ENCODE results near the gene SLBP.
"Not testable (repeated sequence)": the region's sequence is repeated elsewhere in the genome, so short reads cannot be mapped to it uniquely, and the experiment has no call there.

SLBP gene

GRCh38 chr4:1673671-1674070, 38.4 kb downstream of the SLBP start:
- Histone ChIP-seq H3K27ac (no peak overlapping the region), H3K36me3 (ENCODE audit: control insufficient read depth, insufficient read depth, low read length) (no peaks in the 10 kb centered on the region), H3K4me2 (ENCODE audit: low read length) (no peak overlapping the region), H3K79me2 (no peaks in the 10 kb centered on the region), H3K27me3 (ENCODE audit: control insufficient read depth, insufficient read depth, low read length) (no peaks in the 10 kb centered on the region), H2AFZ (no peak overlapping the region), H3K4me3 (ENCODE audit: low read depth, low read length) (no peak overlapping the region), H3K9ac (no peak overlapping the region), H3K9me3 (ENCODE audit: control insufficient read depth, low read length) (no peaks in the 10 kb centered on the region), H3K4me1 (no peaks in the 10 kb centered on the region)
- no peak for TF ChIP-seq CTCF (IDR thresholded peaks at IDR 0.05)

- not testable (repeated sequence) for H3K27me3 ChIP-seq (ENCODE audit: control insufficient read depth, insufficient read depth, low read length); H3K36me3 ChIP-seq (ENCODE audit: control insufficient read depth, insufficient read depth, low read length); H3K9ac ChIP-seq; H3K79me2 ChIP-seq; H3K4me3 ChIP-seq (ENCODE audit: low read depth, low read length); H3K4me2 ChIP-seq (ENCODE audit: low read length); H2AFZ ChIP-seq; H3K27ac ChIP-seq; H3K4me1 ChIP-seq; H3K9me3 ChIP-seq (ENCODE audit: control insufficient read depth, low read length)
Observed at GRCh38 chr4:1671011-1671410, 41.1 kb downstream of the SLBP start.

GRCh38 chr4:1670279-1670678, 41.8 kb downstream of the SLBP start:
- Histone ChIP-seq H3K4me1 (no peaks in the 10 kb centered on the region), H3K4me2 (ENCODE audit: low read length) (no peak overlapping the region), H3K36me3 (ENCODE audit: control insufficient read depth, insufficient read depth, low read length) (no peaks in the 10 kb centered on the region), H3K79me2 (no peaks in the 10 kb centered on the region), H2AFZ (no peak overlapping the region), H3K27ac (no peak overlapping the region), H3K9me3 (ENCODE audit: control insufficient read depth, low read length) (no peaks in the 10 kb centered on the region), H3K4me3 (ENCODE audit: low read depth, low read length) (no peak overlapping the region), H3K9ac (no peak overlapping the region), H3K27me3 (ENCODE audit: control insufficient read depth, insufficient read depth, low read length) (no peaks in the 10 kb centered on the region)
- TF ChIP-seq CTCF (IDR thresholded peaks at IDR 0.05): no peak

- no peaks in the 10 kb centered on the region for H3K4me1 ChIP-seq
- TF ChIP-seq CTCF (IDR thresholded peaks at IDR 0.05): no peak
- no peak overlapping the region for H3K27ac ChIP-seq
- no peak overlapping the region for H3K9ac ChIP-seq
- H3K79me2 ChIP-seq: no peaks in the 10 kb centered on the region
- no peak overlapping the region for H3K4me3 ChIP-seq (ENCODE audit: low read depth, low read length)
- H3K9me3 ChIP-seq (ENCODE audit: control insufficient read depth, low read length): no peaks in the 10 kb centered on the region
- H3K36me3 ChIP-seq (ENCODE audit: control insufficient read depth, insufficient read depth, low read length): no peaks in the 10 kb centered on the region
- no peaks in the 10 kb centered on the region for H3K27me3 ChIP-seq (ENCODE audit: control insufficient read depth, insufficient read depth, low read length)
- H2AFZ ChIP-seq: no peak overlapping the region
- H3K4me2 ChIP-seq (ENCODE audit: low read length): no peak overlapping the region
Observed at GRCh38 chr4:1669850-1670249, 42.3 kb downstream of the SLBP start.

- no peaks in the 10 kb centered on the region for H3K79me2 ChIP-seq
- H3K4me3 ChIP-seq (ENCODE audit: low read depth, low read length): no peak overlapping the region
- H2AFZ ChIP-seq: no peak overlapping the region
- H3K4me2 ChIP-seq (ENCODE audit: low read length): no peak overlapping the region
- no peaks in the 10 kb centered on the region for H3K4me1 ChIP-seq
- H3K27me3 ChIP-seq (ENCODE audit: control insufficient read depth, insufficient read depth, low read length): no peaks in the 10 kb centered on the region
- no peaks in the 10 kb centered on the region for H3K9me3 ChIP-seq (ENCODE audit: control insufficient read depth, low read length)
- H3K27ac ChIP-seq: no peak overlapping the region
- H3K9ac ChIP-seq: no peak overlapping the region
- TF ChIP-seq CTCF (IDR thresholded peaks at IDR 0.05): no peak
- H3K36me3 ChIP-seq (ENCODE audit: control insufficient read depth, insufficient read depth, low read length): no peaks in the 10 kb centered on the region
Observed at GRCh38 chr4:1669270-1669669, 42.8 kb downstream of the SLBP start.
